K562 (cell line): Measurements from ENCODE around the gene MRPS26. TPM values are rescaled to one million over a fixed set of nuclear protein-coding genes. Genes with fewer than 3 reads are reported as not detected.

Experiments
- ATAC-seq: fragments of 200-7000 bp; cut with Tn5 transposase; 3 replicates; pipeline ENCODE4 v1.9.1; 2020; ENCODE audit warnings: moderate library complexity
- BruUV-seq: library from RNA; stranded (reverse); fragments of 400-500 nt; replicated peaks from 2 replicates; lab custom pipeline; 2021; lab: Mats Ljungman, UMichigan
- CTCF ChIA-PET: fragments of 300-600 bp; formaldehyde crosslinking; extraction: SDS; loops from one replicate; lab custom pipeline; 2021; ENCODE audit warnings: low intra/inter-chr PET ratio; lab: Yijun Ruan, JAX
- POLR2A ChIA-PET: fragments of 300-600, 350-650 bp; sonication (Branson Sonifier 250); formaldehyde crosslinking; extraction: SDS; loops from one replicate; lab custom pipeline; 2021; ENCODE audit warnings: antibody characterized with exemption, inconsistent platforms; lab: Yijun Ruan, JAX
- DNase-seq, 4 experiments: peaks; one replicate each; pipeline versions ENCODE4 v3.0.0 to v3.0.0-alpha.2; 2011 to 2018; ENCODE audit warnings: low spot score in 3 of 4, mixed read lengths in 3 of 4; ENCODE audit errors: extremely low read depth in 1 of 4
- FAIRE-seq: peaks from 2 replicates; lab custom pipeline; 2011; peaks lifted over from hg19 to GRCh38; lab: Jason Lieb, UNC
- H2AFZ ChIP-seq: 2 replicates; pipeline ENCODE4 v1.6.0; 2011; ENCODE audit warnings: low read depth, low read length, control low read depth, inconsistent platforms
- H3K27ac ChIP-seq: fragments of 200-600 bp; 3 replicates; pipeline ENCODE4 v1.8.0; 2011; ENCODE audit warnings: low read depth, mild to moderate bottlenecking, control low read depth, inconsistent platforms, low read length, moderate library complexity, mixed read lengths; ENCODE audit errors: extremely low read depth
- H3K27me3 ChIP-seq, 2 experiments: fragments of 300-600 bp in 1 of 2; 2 replicates in 1 of 2; 3 replicates in 1 of 2; pipeline versions ENCODE4 v1.6.0 to v1.8.0; 2011; ENCODE audit warnings: inconsistent platforms in 2 of 2, low read length in 2 of 2, mild to moderate bottlenecking in 1 of 2, mixed read lengths in 1 of 2, moderate library complexity in 1 of 2; ENCODE audit not compliant: control insufficient read depth in 2 of 2, insufficient read depth in 2 of 2
- H3K36me3 ChIP-seq: fragments of 300-600 bp; 3 replicates; pipeline ENCODE4 v1.8.0; 2011; ENCODE audit warnings: mild to moderate bottlenecking, low read length, inconsistent platforms; ENCODE audit not compliant: control insufficient read depth, insufficient read depth
- H3K4me1 ChIP-seq, 2 experiments: fragments of 200-600 bp in 1 of 2; replicated peaks in 1 of 2; 2 replicates in 1 of 2; 3 replicates in 1 of 2; pipeline versions ENCODE4 v1.5.1 to v1.8.0; 2011; ENCODE audit warnings: inconsistent platforms in 2 of 2, low read length in 2 of 2, mild to moderate bottlenecking in 1 of 2, mixed read lengths in 1 of 2, moderate library complexity in 1 of 2; ENCODE audit not compliant: control insufficient read depth in 2 of 2, insufficient read depth in 2 of 2
- H3K4me2 ChIP-seq: 2 replicates; pipeline ENCODE4 v1.6.1; 2011; ENCODE audit warnings: low read length, control low read depth, inconsistent platforms, mixed read lengths; ENCODE audit not compliant: insufficient read depth
- H3K4me3 ChIP-seq: fragments of 200-600 bp; sonication (generic), shearing (Covaris generic); 2 replicates; pipeline ENCODE4 v1.5.1; 2016; ENCODE audit warnings: control low read depth, inconsistent platforms
- H3K79me2 ChIP-seq: fragments of 200-600 bp; 3 replicates; pipeline ENCODE4 v1.8.0; 2011; ENCODE audit warnings: low read length, inconsistent platforms; ENCODE audit not compliant: control insufficient read depth, insufficient read depth
- H3K9ac ChIP-seq, 2 experiments: 2 replicates each; pipeline versions ENCODE4 v1.6.0 to v1.6.1; 2011; ENCODE audit warnings: low read depth in 2 of 2, low read length in 2 of 2, control low read depth in 1 of 2, inconsistent platforms in 1 of 2, mild to moderate bottlenecking in 1 of 2, mixed read lengths in 1 of 2; ENCODE audit not compliant: insufficient read depth in 1 of 2
- H3K9me1 ChIP-seq: one replicate; pipeline ENCODE4 v1.6.0; 2011; ENCODE audit warnings: inconsistent platforms, mild to moderate bottlenecking, low read length, moderate library complexity; ENCODE audit not compliant: control insufficient read depth, insufficient read depth
- H3K9me3 ChIP-seq: replicated peaks from 2 replicates; pipeline ENCODE4 v1.5.1; 2011; ENCODE audit warnings: low read depth, low read length, inconsistent platforms; ENCODE audit not compliant: control insufficient read depth, insufficient read depth
- H4K20me1 ChIP-seq: replicated peaks from 2 replicates; pipeline ENCODE4 v1.6.1; 2011; ENCODE audit warnings: low read length, inconsistent platforms, mixed read lengths; ENCODE audit not compliant: control insufficient read depth, insufficient read depth
- CEBPB ChIP-seq: fragments of 450-650 bp; IDR thresholded peaks from 2 replicates; pipeline ENCODE4 v1.6.1; 2016; ENCODE audit warnings: missing genetic modification characterization, missing compliant biosample characterization
- MECOM ChIP-seq: fragments of 250-450 bp; sonication (Bioruptor Pico); IDR thresholded peaks from 2 replicates; pipeline ENCODE4 v1.8.0; 2022; ENCODE audit warnings: inconsistent platforms
- MEIS2 ChIP-seq: fragments of 450-650 bp; IDR thresholded peaks from 2 replicates; pipeline ENCODE4 v1.6.1; 2014; ENCODE audit warnings: mild to moderate bottlenecking; ENCODE audit not compliant: partially characterized antibody
- NBN ChIP-seq: fragments of 450-650 bp; IDR thresholded peaks from 2 replicates; pipeline ENCODE4 v1.6.1; 2016; ENCODE audit warnings: low read depth, mild to moderate bottlenecking
- NCOR1 ChIP-seq: fragments of 450-650 bp; IDR thresholded peaks from 2 replicates; pipeline ENCODE4 v1.6.1; 2016; ENCODE audit warnings: mild to moderate bottlenecking, moderate library complexity
- RFX1 ChIP-seq: fragments of 450-650 bp; IDR thresholded peaks from 2 replicates; pipeline ENCODE4 v1.6.1; 2016; ENCODE audit warnings: mild to moderate bottlenecking, moderate library complexity
- ZBED1 ChIP-seq: IDR thresholded peaks from 2 replicates; pipeline ENCODE4 v1.6.1; 2014
- ZFPM2 ChIP-seq: fragments of 250-450 bp; sonication (Bioruptor Pico); IDR thresholded peaks from 2 replicates; pipeline ENCODE4 v1.5.1; 2022; ENCODE audit warnings: mild to moderate bottlenecking
- WGBS: fragments of 100-300 bp; shearing (Covaris generic); methylation state at CpG from one replicate; pipeline ENCODE4 v1.1.6; 2016; ENCODE audit warnings: low coverage, mixed read lengths; ENCODE audit not compliant: insufficient coverage; ENCODE audit errors: missing lambda C conversion rate; 5-methylcytosine and 5-hydroxymethylcytosine counted together
- in situ Hi-C: fragments of 300-500 bp; cut with MboI; formaldehyde crosslinking; loops from 4 replicates; pipeline ENCODE4 v1.15.0; 2018; ENCODE audit warnings: inconsistent platforms, mixed read lengths
- intact Hi-C: fragments of 100-400 bp; cut with micrococcal nuclease; formaldehyde crosslinking; loops from 2 replicates; pipeline ENCODE4 v1.14.2; 2022
- polyA plus RNA-seq, 8 experiments: library from polyadenylated mRNA; depleted of rRNA in 4 of 8; stranded (reverse) in 5 of 8; unstranded in 3 of 8; fragments of >200 nt; fragmentation: Nextera tagmentation in 2 of 8; fragmentation: Illumina TruSeq in 1 of 8; extraction: Ambion mirVana in 2 of 8; extraction: Trizol in 1 of 8; gene quantifications; 2 replicates each; pipeline versions ENCODE4 v1.2.1 to v1.2.3, GENCODE V29; 2011 to 2014; ENCODE audit warnings: inconsistent platforms in 1 of 8, missing spikeins in 1 of 8
- total RNA-seq, 7 experiments: library from RNA; depleted of rRNA in 6 of 7; stranded (reverse); fragments of >200 nt in 6 of 7; fragmentation: Illumina TruSeq in 2 of 7; extraction: Trizol in 2 of 7; gene quantifications; 2 replicates each; pipeline versions ENCODE4 v1.2.1 to v1.2.3, GENCODE V29; 2011 to 2021; ENCODE audit warnings: low replicate concordance in 1 of 7
- TF ChIP-seq, protein P1 (sequence below): sonication (generic); formaldehyde crosslinking; IDR thresholded peaks from 2 replicates; pipeline ENCODE4 v1.8.0; 2023; ENCODE audit warnings: missing genetic modification reagents, mild to moderate bottlenecking, borderline replicate concordance
- TF ChIP-seq, protein P2 (sequence below): fragments of 450-650 bp; IDR thresholded peaks from 2 replicates; pipeline ENCODE4 v1.6.1; 2018; ENCODE audit not compliant: partially characterized antibody
- TF ChIP-seq, protein P3 (sequence below): fragments of 450-650 bp; IDR thresholded peaks from 2 replicates; pipeline ENCODE4 v1.6.1; 2016; ENCODE audit warnings: missing biosample characterization, missing genetic modification characterization

MRPS26 gene
- total and polyA plus RNA-seq, 9 of the 15 experiments (the other 6 are each of a cell fraction or from before 2014, with no cell fraction given) = 2.7 to 70.5 (median 28.8) TPM

DNA sequence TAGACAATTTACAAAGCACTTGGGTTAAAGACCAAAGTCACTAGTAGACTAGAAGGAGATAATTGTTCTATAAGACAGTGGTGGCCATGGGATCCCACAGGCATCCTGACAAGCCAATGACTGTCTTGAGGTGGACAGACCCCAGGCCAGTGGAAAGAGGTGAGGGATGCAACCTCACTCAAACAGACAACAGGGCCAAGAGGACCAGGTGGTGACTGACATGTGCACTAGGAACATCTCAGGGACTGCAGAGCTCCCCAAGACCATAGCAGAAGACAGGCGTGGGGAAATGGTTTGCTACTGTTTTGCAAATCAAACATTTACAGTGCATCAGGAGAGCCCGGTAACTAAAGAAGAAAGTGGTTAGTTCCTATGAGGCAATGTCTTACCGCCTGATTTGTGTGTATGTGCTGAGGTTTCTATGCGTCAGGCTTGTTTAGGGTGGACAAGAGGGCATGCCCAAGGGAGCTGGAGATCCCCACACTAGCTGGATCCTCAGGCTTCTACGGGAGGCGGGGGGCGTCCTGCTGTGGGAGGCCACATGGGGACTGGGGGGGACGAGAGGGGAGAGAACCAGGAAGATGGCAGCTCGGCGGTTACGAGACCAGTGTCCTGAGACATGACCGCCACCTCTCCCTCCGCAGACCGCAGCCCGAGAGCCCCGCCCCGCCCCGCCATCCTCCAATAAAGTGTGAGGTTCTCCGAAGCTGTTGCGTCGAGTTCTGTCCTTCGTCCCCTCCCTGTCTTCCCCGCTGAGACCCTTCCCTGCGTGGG, 623 bp upstream of the MRPS26 start:
- WGBS = 10% methylated on average over 6 of the region's 24 CpGs
- H3K9me3 ChIP-seq = no peaks in the 10 kb centered on the region
- H2AFZ ChIP-seq = peak overlapping the region; percentile 97
- no peaks in the 10 kb centered on the region for H4K20me1 ChIP-seq
- H3K27ac ChIP-seq = peak overlapping the region; percentile 86
- intact Hi-C loops (no loop called here), in situ Hi-C loops (no loop called here)
- DNase-seq (peak in 3 of 4 experiments; percentile 16 to 85 (median 81)), FAIRE-seq (peak; percentile 57), ATAC-seq (peak; percentile 86)
- H3K4me3 ChIP-seq = peak overlapping the region; percentile 92
- H3K9ac ChIP-seq = peak overlapping the region; percentile 73 to 96
- H3K79me2 ChIP-seq = peaks cover 22% of the 10 kb centered on the region
- H3K4me2 ChIP-seq = peak overlapping the region; percentile 91
- no peaks in the 10 kb centered on the region for H3K9me1 ChIP-seq
- H3K27me3 ChIP-seq = no peaks in the 10 kb centered on the region
- H3K4me1 ChIP-seq = peaks cover 18 to 27% of the 10 kb centered on the region in 2 experiments; a peak in 4 of 5 replicates
- ChIA-PET POLR2A (interaction anchor here (0.6 to 1.4 kb wide), 3 partner anchors 9 to 91 kb away, joined by 3 to 5 read pairs (median 3); no protein-coding TSS in a partner anchor), CTCF (no interaction called here)
- no TSS peak for BruUV-seq
- peaks cover 34% of the 10 kb centered on the region; the same call in 2 of the 3 replicates for H3K36me3 ChIP-seq
- TF ChIP-seq, protein P1, sequence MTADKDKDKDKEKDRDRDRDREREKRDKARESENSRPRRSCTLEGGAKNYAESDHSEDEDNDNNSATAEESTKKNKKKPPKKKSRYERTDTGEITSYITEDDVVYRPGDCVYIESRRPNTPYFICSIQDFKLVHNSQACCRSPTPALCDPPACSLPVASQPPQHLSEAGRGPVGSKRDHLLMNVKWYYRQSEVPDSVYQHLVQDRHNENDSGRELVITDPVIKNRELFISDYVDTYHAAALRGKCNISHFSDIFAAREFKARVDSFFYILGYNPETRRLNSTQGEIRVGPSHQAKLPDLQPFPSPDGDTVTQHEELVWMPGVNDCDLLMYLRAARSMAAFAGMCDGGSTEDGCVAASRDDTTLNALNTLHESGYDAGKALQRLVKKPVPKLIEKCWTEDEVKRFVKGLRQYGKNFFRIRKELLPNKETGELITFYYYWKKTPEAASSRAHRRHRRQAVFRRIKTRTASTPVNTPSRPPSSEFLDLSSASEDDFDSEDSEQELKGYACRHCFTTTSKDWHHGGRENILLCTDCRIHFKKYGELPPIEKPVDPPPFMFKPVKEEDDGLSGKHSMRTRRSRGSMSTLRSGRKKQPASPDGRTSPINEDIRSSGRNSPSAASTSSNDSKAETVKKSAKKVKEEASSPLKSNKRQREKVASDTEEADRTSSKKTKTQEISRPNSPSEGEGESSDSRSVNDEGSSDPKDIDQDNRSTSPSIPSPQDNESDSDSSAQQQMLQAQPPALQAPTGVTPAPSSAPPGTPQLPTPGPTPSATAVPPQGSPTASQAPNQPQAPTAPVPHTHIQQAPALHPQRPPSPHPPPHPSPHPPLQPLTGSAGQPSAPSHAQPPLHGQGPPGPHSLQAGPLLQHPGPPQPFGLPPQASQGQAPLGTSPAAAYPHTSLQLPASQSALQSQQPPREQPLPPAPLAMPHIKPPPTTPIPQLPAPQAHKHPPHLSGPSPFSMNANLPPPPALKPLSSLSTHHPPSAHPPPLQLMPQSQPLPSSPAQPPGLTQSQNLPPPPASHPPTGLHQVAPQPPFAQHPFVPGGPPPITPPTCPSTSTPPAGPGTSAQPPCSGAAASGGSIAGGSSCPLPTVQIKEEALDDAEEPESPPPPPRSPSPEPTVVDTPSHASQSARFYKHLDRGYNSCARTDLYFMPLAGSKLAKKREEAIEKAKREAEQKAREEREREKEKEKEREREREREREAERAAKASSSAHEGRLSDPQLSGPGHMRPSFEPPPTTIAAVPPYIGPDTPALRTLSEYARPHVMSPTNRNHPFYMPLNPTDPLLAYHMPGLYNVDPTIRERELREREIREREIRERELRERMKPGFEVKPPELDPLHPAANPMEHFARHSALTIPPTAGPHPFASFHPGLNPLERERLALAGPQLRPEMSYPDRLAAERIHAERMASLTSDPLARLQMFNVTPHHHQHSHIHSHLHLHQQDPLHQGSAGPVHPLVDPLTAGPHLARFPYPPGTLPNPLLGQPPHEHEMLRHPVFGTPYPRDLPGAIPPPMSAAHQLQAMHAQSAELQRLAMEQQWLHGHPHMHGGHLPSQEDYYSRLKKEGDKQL = no peak
- TF ChIP-seq CEBPB (tag) = peak; percentile 38; the same call in 1 of the 2 replicates
- TF ChIP-seq MEIS2 = peak; percentile 17
- no peak for TF ChIP-seq ZFPM2 (CRISPR knock-in tag)
- TF ChIP-seq RFX1 = no peak
- TF ChIP-seq, protein P2, sequence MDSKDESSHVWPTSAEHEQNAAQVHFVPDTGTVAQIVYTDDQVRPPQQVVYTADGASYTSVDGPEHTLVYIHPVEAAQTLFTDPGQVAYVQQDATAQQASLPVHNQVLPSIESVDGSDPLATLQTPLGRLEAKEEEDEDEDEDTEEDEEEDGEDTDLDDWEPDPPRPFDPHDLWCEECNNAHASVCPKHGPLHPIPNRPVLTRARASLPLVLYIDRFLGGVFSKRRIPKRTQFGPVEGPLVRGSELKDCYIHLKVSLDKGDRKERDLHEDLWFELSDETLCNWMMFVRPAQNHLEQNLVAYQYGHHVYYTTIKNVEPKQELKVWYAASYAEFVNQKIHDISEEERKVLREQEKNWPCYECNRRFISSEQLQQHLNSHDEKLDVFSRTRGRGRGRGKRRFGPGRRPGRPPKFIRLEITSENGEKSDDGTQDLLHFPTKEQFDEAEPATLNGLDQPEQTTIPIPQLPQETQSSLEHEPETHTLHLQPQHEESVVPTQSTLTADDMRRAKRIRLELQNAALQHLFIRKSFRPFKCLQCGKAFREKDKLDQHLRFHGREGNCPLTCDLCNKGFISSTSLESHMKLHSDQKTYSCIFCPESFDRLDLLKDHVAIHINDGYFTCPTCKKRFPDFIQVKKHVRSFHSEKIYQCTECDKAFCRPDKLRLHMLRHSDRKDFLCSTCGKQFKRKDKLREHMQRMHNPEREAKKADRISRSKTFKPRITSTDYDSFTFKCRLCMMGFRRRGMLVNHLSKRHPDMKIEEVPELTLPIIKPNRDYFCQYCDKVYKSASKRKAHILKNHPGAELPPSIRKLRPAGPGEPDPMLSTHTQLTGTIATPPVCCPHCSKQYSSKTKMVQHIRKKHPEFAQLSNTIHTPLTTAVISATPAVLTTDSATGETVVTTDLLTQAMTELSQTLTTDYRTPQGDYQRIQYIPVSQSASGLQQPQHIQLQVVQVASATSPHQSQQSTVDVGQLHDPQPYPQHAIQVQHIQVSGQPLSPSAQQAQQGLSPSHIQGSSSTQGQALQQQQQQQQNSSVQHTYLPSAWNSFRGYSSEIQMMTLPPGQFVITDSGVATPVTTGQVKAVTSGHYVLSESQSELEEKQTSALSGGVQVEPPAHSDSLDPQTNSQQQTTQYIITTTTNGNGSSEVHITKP = peak; percentile 35
- TF ChIP-seq, protein P3, sequence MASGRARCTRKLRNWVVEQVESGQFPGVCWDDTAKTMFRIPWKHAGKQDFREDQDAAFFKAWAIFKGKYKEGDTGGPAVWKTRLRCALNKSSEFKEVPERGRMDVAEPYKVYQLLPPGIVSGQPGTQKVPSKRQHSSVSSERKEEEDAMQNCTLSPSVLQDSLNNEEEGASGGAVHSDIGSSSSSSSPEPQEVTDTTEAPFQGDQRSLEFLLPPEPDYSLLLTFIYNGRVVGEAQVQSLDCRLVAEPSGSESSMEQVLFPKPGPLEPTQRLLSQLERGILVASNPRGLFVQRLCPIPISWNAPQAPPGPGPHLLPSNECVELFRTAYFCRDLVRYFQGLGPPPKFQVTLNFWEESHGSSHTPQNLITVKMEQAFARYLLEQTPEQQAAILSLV = no peak
- TF ChIP-seq MECOM (CRISPR knock-in tag) = no peak
- TF ChIP-seq NCOR1 = no peak
- 0 out of 2 replicates have a peak, but pooled peaks have one; percentile 48 for TF ChIP-seq ZBED1
- TF ChIP-seq NBN = 0 out of 2 replicates have a peak, but pooled peaks have one; percentile 26
